Measurements from ENCODE around the gene FGF18.

GRCh38 chr5:171400169-171400568 lies 19.3 kb upstream of the FGF18 start:
- TF ChIP-seq CTCF (IDR thresholded peaks at IDR 0.05; ENCODE audit: low read depth, low read length) (no peak), EZH2phosphoT487 (IDR thresholded peaks at IDR 0.05; ENCODE audit: low read depth) (no peak)
